OCI-LY3 (cell line): ENCODE data around the gene GRIN1.

Experiments used
- EZH2phosphoT487 ChIP-seq: fragments of 200-600 bp; shearing (Covaris generic); IDR thresholded peaks from 2 replicates; pipeline ENCODE4 v1.6.1; 2018; ENCODE audit warnings: antibody characterized with exemption, mixed run types, low read depth
- TF ChIP-seq, protein P1 (sequence below): fragments of 200-600, 300-600 bp; sonication (generic); IDR thresholded peaks from 2 replicates; pipeline ENCODE4 v1.5.1; 2014; ENCODE audit warnings: antibody characterized with exemption, low read length, low read depth

DNA sequence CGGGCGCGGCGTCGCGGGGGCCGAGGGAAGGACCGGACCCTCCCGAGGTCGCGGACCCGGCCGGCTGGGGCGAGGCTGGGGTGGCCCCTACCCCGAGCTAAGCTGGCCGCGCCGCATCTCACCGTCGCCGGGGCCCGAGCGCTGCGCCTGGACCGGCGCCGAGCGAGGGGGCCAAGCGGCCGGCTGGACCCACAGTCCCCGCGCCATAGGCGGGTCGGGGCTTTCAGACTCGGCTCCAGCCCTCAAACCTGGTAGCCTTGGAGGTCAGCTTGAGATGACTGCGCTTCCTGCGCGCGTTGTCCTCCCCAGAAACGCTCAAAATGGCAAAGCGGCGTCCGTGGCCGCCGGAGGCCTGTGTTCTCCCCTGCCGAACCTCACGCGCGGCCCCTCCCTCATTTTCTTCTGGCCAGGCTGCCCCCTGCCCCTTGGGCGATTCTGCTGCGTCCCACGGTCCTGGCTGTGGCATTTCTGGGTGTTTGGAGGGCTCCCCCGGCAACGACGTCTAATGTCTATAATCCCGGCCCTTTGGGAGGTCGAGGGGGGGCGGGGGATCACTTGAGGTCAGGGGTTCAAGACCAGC, 8.7 kb upstream of the GRIN1 start:
- TF ChIP-seq, protein P1, sequence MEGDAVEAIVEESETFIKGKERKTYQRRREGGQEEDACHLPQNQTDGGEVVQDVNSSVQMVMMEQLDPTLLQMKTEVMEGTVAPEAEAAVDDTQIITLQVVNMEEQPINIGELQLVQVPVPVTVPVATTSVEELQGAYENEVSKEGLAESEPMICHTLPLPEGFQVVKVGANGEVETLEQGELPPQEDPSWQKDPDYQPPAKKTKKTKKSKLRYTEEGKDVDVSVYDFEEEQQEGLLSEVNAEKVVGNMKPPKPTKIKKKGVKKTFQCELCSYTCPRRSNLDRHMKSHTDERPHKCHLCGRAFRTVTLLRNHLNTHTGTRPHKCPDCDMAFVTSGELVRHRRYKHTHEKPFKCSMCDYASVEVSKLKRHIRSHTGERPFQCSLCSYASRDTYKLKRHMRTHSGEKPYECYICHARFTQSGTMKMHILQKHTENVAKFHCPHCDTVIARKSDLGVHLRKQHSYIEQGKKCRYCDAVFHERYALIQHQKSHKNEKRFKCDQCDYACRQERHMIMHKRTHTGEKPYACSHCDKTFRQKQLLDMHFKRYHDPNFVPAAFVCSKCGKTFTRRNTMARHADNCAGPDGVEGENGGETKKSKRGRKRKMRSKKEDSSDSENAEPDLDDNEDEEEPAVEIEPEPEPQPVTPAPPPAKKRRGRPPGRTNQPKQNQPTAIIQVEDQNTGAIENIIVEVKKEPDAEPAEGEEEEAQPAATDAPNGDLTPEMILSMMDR, result no peak
- no peak for TF ChIP-seq EZH2phosphoT487
